HG02763 (cell line): ENCODE measurements around the gene CSF3.

ENCODE experiments used
- ATAC-seq: cut with Tn5 transposase; IDR thresholded peaks from one replicate; pipeline ENCODE4 v1.9.1; 2021; ENCODE audit warnings: mild to moderate bottlenecking, moderate library complexity; ENCODE audit not compliant: unreplicated experiment

Gene CSF3

GRCh38 chr17:40015005-40015997 is at the start of gene CSF3:
TSS of gene CSF3 (plus strand) at chr17:40015440. CDS start at chr17:40015475, 35 bp downstream.
- ATAC-seq = no peak

GRCh38 chr17:39966771-39967170 is 48.5 kb upstream of the CSF3 start:
- no peak for ATAC-seq

- ATAC-seq = no peak
Observed at GRCh38 chr17:39968761-39969160, 46.5 kb upstream of the CSF3 start.

GRCh38 chr17:39969375-39969774 is 45.9 kb upstream of the CSF3 start:
- ATAC-seq = no peak

- no peak for ATAC-seq
Observed at GRCh38 chr17:39970157-39970692, 45.0 kb upstream of the CSF3 start.

GRCh38 chr17:39971076-39971603 is 44.1 kb upstream of the CSF3 start:
- ATAC-seq = no peak

GRCh38 chr17:39972271-39972670 is 43.0 kb upstream of the CSF3 start:
- ATAC-seq = no peak

GRCh38 chr17:39973496-39973895 is 41.7 kb upstream of the CSF3 start:
- ATAC-seq = no peak

- ATAC-seq = no peak
Observed at GRCh38 chr17:39974433-39974832, 40.8 kb upstream of the CSF3 start.

GRCh38 chr17:39975801-39976200 is 39.4 kb upstream of the CSF3 start:
- no peak for ATAC-seq

GRCh38 chr17:39979016-39979670 is 36.1 kb upstream of the CSF3 start:
- no peak for ATAC-seq

- ATAC-seq = peak; percentile 21
Observed at GRCh38 chr17:39979893-39980350, 35.3 kb upstream of the CSF3 start.

- peak; percentile 87 for ATAC-seq
Observed at GRCh38 chr17:39980351-39981206, 34.7 kb upstream of the CSF3 start, which contains the start of gene PSMD3. TSS of gene PSMD3 (plus strand) at chr17:39980807. CDS start at chr17:39980971, 164 bp downstream.

GRCh38 chr17:39981207-39981741 is 34.0 kb upstream of the CSF3 start:
- ATAC-seq = no peak

GRCh38 chr17:39981766-39982375 is 33.4 kb upstream of the CSF3 start:
- ATAC-seq = no peak

GRCh38 chr17:39988206-39988810 is 26.9 kb upstream of the CSF3 start:
- no peak for ATAC-seq

GRCh38 chr17:39994448-39994847 is 20.8 kb upstream of the CSF3 start:
- no peak for ATAC-seq

GRCh38 chr17:39995438-39995837 is 19.8 kb upstream of the CSF3 start:
- no peak for ATAC-seq

- no peak for ATAC-seq
Observed at GRCh38 chr17:39996162-39996561, 19.1 kb upstream of the CSF3 start.
